ENCODE results near the gene SEL1L2.

Gene SEL1L2

GRCh38 chr20:13858439-13858838 is 132.0 kb downstream of the SEL1L2 start:
- no peak for DNase-seq
- CTCF ChIA-PET = no interaction called here
- WGBS (ENCODE audit: insufficient coverage) = 100% methylated on average over 3 of the region's 5 CpGs

GRCh38 chr20:13857961-13858360 is 132.5 kb downstream of the SEL1L2 start:
- H3K36me3 ChIP-seq (ENCODE audit: control insufficient read depth in 4 of 4, insufficient read depth in 4 of 4, low read length in 3 of 4) = no peaks in the 10 kb centered on the region
- no peaks in the 10 kb centered on the region for H3K9me3 ChIP-seq (ENCODE audit: control extremely low read depth in 1 of 5, control insufficient read depth in 4 of 5, insufficient read depth in 2 of 5, low read depth in 1 of 5, low read length in 4 of 5)
- H3K27me3 ChIP-seq (replicated peaks in 2 of 5; ENCODE audit: control insufficient read depth in 4 of 5, insufficient read depth in 5 of 5, low read length in 4 of 5) = no peaks in the 10 kb centered on the region
- CTCF ChIA-PET = no interaction called here
- H3K27ac ChIP-seq (ENCODE audit: insufficient read depth in 1 of 2, low read depth in 1 of 2, low read length in 2 of 2, poor library complexity in 1 of 2, severe bottlenecking in 2 of 2) = no peak overlapping the region
- H3K4me1 ChIP-seq (ENCODE audit: control extremely low read depth in 1 of 4, control insufficient read depth in 4 of 4, insufficient read depth in 4 of 4, low read length in 3 of 4) = no peaks in the 10 kb centered on the region
- POLR2A ChIA-PET = no interaction called here
- no peak for DNase-seq
- no peak overlapping the region for H3K4me3 ChIP-seq (ENCODE audit: control insufficient read depth in 1 of 7, extremely low read depth in 1 of 7, insufficient read depth in 4 of 7, low read depth in 2 of 7, low read length in 6 of 7)
- WGBS (ENCODE audit: insufficient coverage) = 97% methylated on average over 5 of the region's 7 CpGs

More at GRCh38 chr20:13858439-13858838, 132.0 kb downstream of the SEL1L2 start:
- Histone ChIP-seq H3K9me3 (ENCODE audit: control extremely low read depth in 1 of 5, control insufficient read depth in 4 of 5, insufficient read depth in 2 of 5, low read depth in 1 of 5, low read length in 4 of 5) (no peaks in the 10 kb centered on the region), H3K36me3 (ENCODE audit: control insufficient read depth in 4 of 4, insufficient read depth in 4 of 4, low read length in 3 of 4) (no peaks in the 10 kb centered on the region), H3K4me1 (ENCODE audit: control extremely low read depth in 1 of 4, control insufficient read depth in 4 of 4, insufficient read depth in 4 of 4, low read length in 3 of 4) (no peaks in the 10 kb centered on the region), H3K27me3 (replicated peaks in 2 of 5; ENCODE audit: control insufficient read depth in 4 of 5, insufficient read depth in 5 of 5, low read length in 4 of 5) (no peaks in the 10 kb centered on the region), H3K4me3 (ENCODE audit: control insufficient read depth in 1 of 7, extremely low read depth in 1 of 7, insufficient read depth in 4 of 7, low read depth in 2 of 7, low read length in 6 of 7) (no peak overlapping the region), H3K27ac (ENCODE audit: insufficient read depth in 1 of 2, low read depth in 1 of 2, low read length in 2 of 2, poor library complexity in 1 of 2, severe bottlenecking in 2 of 2) (no peak overlapping the region)
- POLR2A ChIA-PET = no interaction called here

GRCh38 chr20:13857304-13857703 is 133.1 kb downstream of the SEL1L2 start:
- ChIA-PET POLR2A (no interaction called here), CTCF (no interaction called here)
- Histone ChIP-seq H3K27ac (ENCODE audit: insufficient read depth in 1 of 2, low read depth in 1 of 2, low read length in 2 of 2, poor library complexity in 1 of 2, severe bottlenecking in 2 of 2) (no peak overlapping the region), H3K9me3 (ENCODE audit: control extremely low read depth in 1 of 5, control insufficient read depth in 4 of 5, insufficient read depth in 2 of 5, low read depth in 1 of 5, low read length in 4 of 5) (no peaks in the 10 kb centered on the region), H3K27me3 (replicated peaks in 2 of 5; ENCODE audit: control insufficient read depth in 4 of 5, insufficient read depth in 5 of 5, low read length in 4 of 5) (peaks cover 0 to 2% (median 0%) of the 10 kb centered on the region in 5 experiments), H3K4me3 (ENCODE audit: control insufficient read depth in 1 of 7, extremely low read depth in 1 of 7, insufficient read depth in 4 of 7, low read depth in 2 of 7, low read length in 6 of 7) (no peak overlapping the region), H3K4me1 (ENCODE audit: control extremely low read depth in 1 of 4, control insufficient read depth in 4 of 4, insufficient read depth in 4 of 4, low read length in 3 of 4) (no peaks in the 10 kb centered on the region), H3K36me3 (ENCODE audit: control insufficient read depth in 4 of 4, insufficient read depth in 4 of 4, low read length in 3 of 4) (no peaks in the 10 kb centered on the region)
- WGBS (ENCODE audit: insufficient coverage) = 44% methylated on average over 3 of the region's 3 CpGs
- DNase-seq = no peak

GRCh38 chr20:13856354-13856753 is 134.1 kb downstream of the SEL1L2 start:
- Histone ChIP-seq H3K36me3 (ENCODE audit: control insufficient read depth in 4 of 4, insufficient read depth in 4 of 4, low read length in 3 of 4) (no peaks in the 10 kb centered on the region), H3K4me3 (ENCODE audit: control insufficient read depth in 1 of 7, extremely low read depth in 1 of 7, insufficient read depth in 4 of 7, low read depth in 2 of 7, low read length in 6 of 7) (no peak overlapping the region), H3K27me3 (replicated peaks in 2 of 5; ENCODE audit: control insufficient read depth in 4 of 5, insufficient read depth in 5 of 5, low read length in 4 of 5) (peaks cover 0 to 2% (median 0%) of the 10 kb centered on the region in 5 experiments), H3K27ac (ENCODE audit: insufficient read depth in 1 of 2, low read depth in 1 of 2, low read length in 2 of 2, poor library complexity in 1 of 2, severe bottlenecking in 2 of 2) (no peak overlapping the region), H3K4me1 (ENCODE audit: control extremely low read depth in 1 of 4, control insufficient read depth in 4 of 4, insufficient read depth in 4 of 4, low read length in 3 of 4) (no peaks in the 10 kb centered on the region), H3K9me3 (ENCODE audit: control extremely low read depth in 1 of 5, control insufficient read depth in 4 of 5, insufficient read depth in 2 of 5, low read depth in 1 of 5, low read length in 4 of 5) (no peaks in the 10 kb centered on the region)
- ChIA-PET POLR2A (no interaction called here), CTCF (no interaction called here)
- no peak for DNase-seq
- WGBS (ENCODE audit: insufficient coverage) = 90% methylated on average over 2 of the region's 4 CpGs

- WGBS (ENCODE audit: insufficient coverage) = 95% methylated on average over 4 of the region's 4 CpGs
- H3K9me3 ChIP-seq (ENCODE audit: control extremely low read depth in 1 of 5, control insufficient read depth in 4 of 5, insufficient read depth in 2 of 5, low read depth in 1 of 5, low read length in 4 of 5) = no peaks in the 10 kb centered on the region
- CTCF ChIA-PET = no interaction called here
- no peak for DNase-seq
- POLR2A ChIA-PET = no interaction called here
- H3K27ac ChIP-seq (ENCODE audit: insufficient read depth in 1 of 2, low read depth in 1 of 2, low read length in 2 of 2, poor library complexity in 1 of 2, severe bottlenecking in 2 of 2) = no peak overlapping the region
- H3K27me3 ChIP-seq (replicated peaks in 2 of 5; ENCODE audit: control insufficient read depth in 4 of 5, insufficient read depth in 5 of 5, low read length in 4 of 5) = peaks cover 0 to 2% (median 0%) of the 10 kb centered on the region in 5 experiments
- no peaks in the 10 kb centered on the region for H3K36me3 ChIP-seq (ENCODE audit: control insufficient read depth in 4 of 4, insufficient read depth in 4 of 4, low read length in 3 of 4)
- H3K4me3 ChIP-seq (ENCODE audit: control insufficient read depth in 1 of 7, extremely low read depth in 1 of 7, insufficient read depth in 4 of 7, low read depth in 2 of 7, low read length in 6 of 7) = no peak overlapping the region
- no peaks in the 10 kb centered on the region for H3K4me1 ChIP-seq (ENCODE audit: control extremely low read depth in 1 of 4, control insufficient read depth in 4 of 4, insufficient read depth in 4 of 4, low read length in 3 of 4)
These were observed 134.8 kb downstream of the SEL1L2 start for GRCh38 chr20:13855613-13856012.

GRCh38 chr20:13852306-13852705 is 138.1 kb downstream of the SEL1L2 start:
- H3K9me3 ChIP-seq (ENCODE audit: control extremely low read depth in 1 of 5, control insufficient read depth in 4 of 5, insufficient read depth in 2 of 5, low read depth in 1 of 5, low read length in 4 of 5) = no peaks in the 10 kb centered on the region
- no CpG with 5 or more reads among the region's 1 CpG for WGBS (ENCODE audit: insufficient coverage)
- CTCF ChIA-PET = no interaction called here
- H3K27me3 ChIP-seq (replicated peaks in 2 of 5; ENCODE audit: control insufficient read depth in 4 of 5, insufficient read depth in 5 of 5, low read length in 4 of 5) = peaks cover 0 to 2% (median 0%) of the 10 kb centered on the region in 5 experiments
- POLR2A ChIA-PET = interaction anchor here (0.6 kb wide), 1 partner anchor 175 kb away, joined by 3 read pairs; no protein-coding TSS in a partner anchor
- H3K27ac ChIP-seq (ENCODE audit: insufficient read depth in 1 of 2, low read depth in 1 of 2, low read length in 2 of 2, poor library complexity in 1 of 2, severe bottlenecking in 2 of 2) = no peak overlapping the region
- no peaks in the 10 kb centered on the region for H3K36me3 ChIP-seq (ENCODE audit: control insufficient read depth in 4 of 4, insufficient read depth in 4 of 4, low read length in 3 of 4)
- H3K4me1 ChIP-seq (ENCODE audit: control extremely low read depth in 1 of 4, control insufficient read depth in 4 of 4, insufficient read depth in 4 of 4, low read length in 3 of 4) = no peaks in the 10 kb centered on the region
- DNase-seq = no peak
- H3K4me3 ChIP-seq (ENCODE audit: control insufficient read depth in 1 of 7, extremely low read depth in 1 of 7, insufficient read depth in 4 of 7, low read depth in 2 of 7, low read length in 6 of 7) = no peak overlapping the region

GRCh38 chr20:13851279-13851678 is 139.1 kb downstream of the SEL1L2 start:
- H3K36me3 ChIP-seq (ENCODE audit: control insufficient read depth in 4 of 4, insufficient read depth in 4 of 4, low read length in 3 of 4) = no peaks in the 10 kb centered on the region
- ChIA-PET CTCF (no interaction called here), POLR2A (no interaction called here)
- H3K9me3 ChIP-seq (ENCODE audit: control extremely low read depth in 1 of 5, control insufficient read depth in 4 of 5, insufficient read depth in 2 of 5, low read depth in 1 of 5, low read length in 4 of 5) = no peaks in the 10 kb centered on the region
- no peak overlapping the region for H3K27ac ChIP-seq (ENCODE audit: insufficient read depth in 1 of 2, low read depth in 1 of 2, low read length in 2 of 2, poor library complexity in 1 of 2, severe bottlenecking in 2 of 2)
- H3K27me3 ChIP-seq (replicated peaks in 2 of 5; ENCODE audit: control insufficient read depth in 4 of 5, insufficient read depth in 5 of 5, low read length in 4 of 5) = peaks cover 0 to 2% (median 0%) of the 10 kb centered on the region in 5 experiments
- DNase-seq = no peak
- H3K4me3 ChIP-seq (ENCODE audit: control insufficient read depth in 1 of 7, extremely low read depth in 1 of 7, insufficient read depth in 4 of 7, low read depth in 2 of 7, low read length in 6 of 7) = no peak overlapping the region
- 100% methylated on average over 1 of the region's 2 CpGs for WGBS (ENCODE audit: insufficient coverage)
- H3K4me1 ChIP-seq (ENCODE audit: control extremely low read depth in 1 of 4, control insufficient read depth in 4 of 4, insufficient read depth in 4 of 4, low read length in 3 of 4) = no peaks in the 10 kb centered on the region

Data from common myeloid progenitor, CD34-positive (primary cell).